H1 (cell line): ENCODE data around the gene EVC2.

ENCODE experiments used
- BACH1 ChIP-seq: IDR thresholded peaks from 2 replicates; pipeline ENCODE4 v1.6.1; 2012; ENCODE audit warnings: low read length, improper control_type of control experiment
- CHD1 ChIP-seq: IDR thresholded peaks from 2 replicates; pipeline ENCODE4 v1.6.1; 2012; ENCODE audit warnings: low read depth, low read length, improper control_type of control experiment
- CHD2 ChIP-seq: IDR thresholded peaks from 2 replicates; pipeline ENCODE4 v1.6.1; 2012; ENCODE audit warnings: low read length, improper control_type of control experiment
- CTCF ChIP-seq, 3 experiments: IDR thresholded peaks; 1 replicate in 2 of 3; 2 replicates in 1 of 3; pipeline versions ENCODE4 v1.5.1 to v1.6.1; 2011; ENCODE audit warnings: low read length in 3 of 3, mild to moderate bottlenecking in 3 of 3, inconsistent platforms in 2 of 3, low read depth in 1 of 3, moderate library complexity in 1 of 3; ENCODE audit not compliant: insufficient read depth in 1 of 3; ENCODE audit errors: control extremely low read depth in 1 of 3
- FOSL1 ChIP-seq: IDR thresholded peaks from 2 replicates; pipeline ENCODE4 v1.6.1; 2011; ENCODE audit warnings: mild to moderate bottlenecking, low read depth, low read length, moderate library complexity; ENCODE audit not compliant: insufficient read depth
- POLR2A ChIP-seq, 2 experiments: IDR thresholded peaks; 1 replicate in 1 of 2; 2 replicates in 1 of 2; pipeline ENCODE4 v1.6.1; 2011; ENCODE audit warnings: low read depth in 2 of 2, low read length in 2 of 2, mild to moderate bottlenecking in 2 of 2; ENCODE audit errors: control extremely low read depth in 1 of 2
- SIRT6 ChIP-seq: IDR thresholded peaks from one replicate; pipeline ENCODE4 v1.7.1; 2012; ENCODE audit warnings: low read length, inconsistent platforms
- SP1 ChIP-seq: IDR thresholded peaks from 2 replicates; pipeline ENCODE4 v1.6.1; 2011; ENCODE audit warnings: low read depth, low read length

DNA sequence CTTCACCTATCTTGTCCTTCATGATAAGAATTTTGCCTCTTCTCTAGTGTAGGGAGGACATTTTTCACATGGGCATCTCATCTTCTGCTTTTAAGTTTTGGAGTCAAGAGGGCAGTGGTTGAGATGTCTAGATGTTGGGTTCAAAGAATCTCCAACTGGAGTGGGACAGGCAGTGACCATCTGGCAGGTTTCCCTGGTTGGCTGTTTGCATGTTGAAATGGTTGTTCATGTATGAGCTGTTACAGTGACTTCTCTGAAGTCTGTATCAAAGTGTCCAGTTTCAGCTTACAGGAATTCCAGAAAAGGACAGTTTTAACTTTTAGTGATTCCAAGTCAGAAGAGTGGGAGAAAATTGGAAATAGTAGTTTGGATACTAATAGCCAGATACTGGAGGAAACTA is 192.7 kb downstream of the EVC2 start:
- TF ChIP-seq CHD2 = no peak
- TF ChIP-seq FOSL1 = no peak
- TF ChIP-seq CTCF (IDR thresholded peaks at IDR 0.05; ENCODE audit: control extremely low read depth in 1 of 3, insufficient read depth in 1 of 3, low read depth in 1 of 3, low read length in 3 of 3) = no peak
- TF ChIP-seq BACH1 = no peak
- TF ChIP-seq SIRT6 = no peak
- no peak for TF ChIP-seq POLR2A (IDR thresholded peaks at IDR 0.05; ENCODE audit: control extremely low read depth in 1 of 2, low read depth in 2 of 2, low read length in 2 of 2)
- TF ChIP-seq CHD1 = no peak
- TF ChIP-seq SP1 = no peak
